Muscle layer of colon (tissue), 2 donors: ENCODE measurements around the gene CSGALNACT2.

Experiments used
- H3K27ac ChIP-seq: one replicate; pipeline ENCODE4 v1.7.0; 2013; ENCODE audit warnings: low read depth, mild to moderate bottlenecking, low read length, moderate library complexity
- H3K27me3 ChIP-seq, 2 donors: one replicate each; pipeline ENCODE4 v1.7.0; 2013; ENCODE audit warnings: low read length in 2 of 2, mild to moderate bottlenecking in 2 of 2; ENCODE audit not compliant: insufficient read depth in 2 of 2, control insufficient read depth in 1 of 2
- H3K36me3 ChIP-seq: one replicate; pipeline ENCODE4 v1.7.0; 2013; ENCODE audit warnings: mild to moderate bottlenecking, low read length; ENCODE audit not compliant: insufficient read depth
- H3K4me1 ChIP-seq: one replicate; pipeline ENCODE4 v1.7.0; 2013; ENCODE audit warnings: mild to moderate bottlenecking, low read length; ENCODE audit not compliant: insufficient read depth
- H3K4me3 ChIP-seq, 2 donors: one replicate each; pipeline ENCODE4 v1.7.0; 2013; ENCODE audit warnings: low read length in 2 of 2, low read depth in 1 of 2, mild to moderate bottlenecking in 1 of 2, moderate library complexity in 1 of 2
- H3K9ac ChIP-seq: one replicate; pipeline ENCODE4 v1.7.0; 2013; ENCODE audit warnings: low read length
- H3K9me3 ChIP-seq: one replicate; pipeline ENCODE4 v1.7.0; 2013; ENCODE audit warnings: mild to moderate bottlenecking, low read length
- donor health status: abdominal sarcoma.
- donor health status: Adenocarcinoma of cecum.

CSGALNACT2 gene

DNA sequence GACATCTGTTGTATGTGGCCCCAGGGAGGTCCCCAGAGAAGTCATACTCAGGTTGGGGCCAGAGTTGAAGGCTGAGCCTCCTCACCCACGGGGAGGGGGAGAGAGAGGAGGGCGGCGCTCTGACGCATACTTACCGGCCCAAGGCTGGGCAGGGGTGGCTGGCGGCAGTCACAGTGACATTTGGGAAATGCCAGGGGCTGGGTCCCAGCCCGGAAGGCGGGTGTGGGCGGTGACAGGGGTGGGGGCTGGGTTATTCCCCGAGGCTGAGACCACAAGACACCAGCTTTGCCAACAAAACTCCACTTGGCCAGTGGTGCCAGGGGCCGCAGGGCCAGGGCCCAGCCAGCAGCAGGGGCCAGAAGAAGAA lies 87.5 kb downstream of the CSGALNACT2 start:
- H3K4me1 ChIP-seq, result no peaks in the 10 kb centered on the region
- no peaks in the 10 kb centered on the region for H3K36me3 ChIP-seq
- no peaks in the 10 kb centered on the region for H3K9me3 ChIP-seq
- no peak overlapping the region for H3K4me3 ChIP-seq
- peaks cover 0 to 30% of the 10 kb centered on the region in 2 donors for H3K27me3 ChIP-seq
- H3K9ac ChIP-seq, result no peak overlapping the region
- no peak overlapping the region for H3K27ac ChIP-seq

GRCh38 chr10:43226441-43226840 lies 88.2 kb downstream of the CSGALNACT2 start:
- peaks cover 0 to 37% of the 10 kb centered on the region in 2 donors for H3K27me3 ChIP-seq
- no peak overlapping the region for H3K27ac ChIP-seq
- no peak overlapping the region for H3K4me3 ChIP-seq
- no peak overlapping the region for H3K9ac ChIP-seq
- no peaks in the 10 kb centered on the region for H3K36me3 ChIP-seq
- H3K4me1 ChIP-seq, result no peaks in the 10 kb centered on the region
- no peaks in the 10 kb centered on the region for H3K9me3 ChIP-seq

GRCh38 chr10:43226851-43227845 lies 88.9 kb downstream of the CSGALNACT2 start:
- Histone ChIP-seq H3K27me3 (peaks cover 0 to 41% of the 10 kb centered on the region in 2 donors), H3K9ac (no peak overlapping the region), H3K4me1 (no peaks in the 10 kb centered on the region), H3K27ac (no peak overlapping the region), H3K36me3 (no peaks in the 10 kb centered on the region), H3K4me3 (no peak overlapping the region), H3K9me3 (no peaks in the 10 kb centered on the region)

DNA sequence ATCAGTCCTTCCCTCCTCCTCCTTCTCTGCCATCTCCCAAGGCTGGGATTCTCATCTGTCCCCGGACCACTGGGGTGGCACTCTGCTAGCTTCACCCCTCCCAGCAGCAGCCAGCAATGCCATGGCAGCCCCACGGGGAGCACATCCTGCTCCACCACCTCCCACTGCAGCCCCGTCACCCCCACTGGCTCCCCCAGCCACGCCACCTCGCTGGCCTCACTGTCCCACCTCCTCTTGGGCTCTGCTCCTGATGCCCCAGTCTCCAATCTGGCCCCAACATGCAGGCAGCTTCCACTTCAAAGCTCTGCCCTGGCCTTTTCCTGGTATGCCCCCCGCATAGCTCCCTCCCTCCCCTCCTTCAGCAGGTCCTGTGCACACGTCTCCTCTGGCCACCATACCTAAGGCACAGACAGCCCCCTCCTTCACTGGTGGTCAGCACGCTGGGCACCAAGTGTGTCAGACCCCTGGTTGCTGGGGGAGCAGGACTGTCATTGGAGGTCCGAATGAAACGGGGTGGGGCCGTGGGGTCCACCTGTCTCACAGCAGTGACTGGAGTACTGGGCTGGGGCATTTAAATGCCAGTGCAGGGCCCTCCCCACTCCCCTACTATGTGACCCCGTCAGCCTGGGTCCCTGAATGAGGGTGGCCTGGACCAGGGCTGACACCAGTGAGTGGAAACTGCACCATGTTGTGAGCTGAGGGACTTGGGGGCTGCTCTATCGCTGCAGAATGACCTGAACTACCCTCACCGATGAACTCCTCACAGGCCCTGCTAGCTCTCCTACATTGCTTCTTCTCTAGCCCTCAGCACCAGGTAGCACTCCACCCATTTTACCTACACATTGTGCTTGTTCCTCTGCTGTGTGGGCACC lies 89.9 kb downstream of the CSGALNACT2 start:
- no peaks in the 10 kb centered on the region for H3K9me3 ChIP-seq
- H3K27me3 ChIP-seq, result peaks cover 0 to 41% of the 10 kb centered on the region in 2 donors
- no peaks in the 10 kb centered on the region for H3K4me1 ChIP-seq
- no peak overlapping the region for H3K27ac ChIP-seq
- H3K9ac ChIP-seq, result no peak overlapping the region
- no peaks in the 10 kb centered on the region for H3K36me3 ChIP-seq
- H3K4me3 ChIP-seq, result no peak overlapping the region

DNA sequence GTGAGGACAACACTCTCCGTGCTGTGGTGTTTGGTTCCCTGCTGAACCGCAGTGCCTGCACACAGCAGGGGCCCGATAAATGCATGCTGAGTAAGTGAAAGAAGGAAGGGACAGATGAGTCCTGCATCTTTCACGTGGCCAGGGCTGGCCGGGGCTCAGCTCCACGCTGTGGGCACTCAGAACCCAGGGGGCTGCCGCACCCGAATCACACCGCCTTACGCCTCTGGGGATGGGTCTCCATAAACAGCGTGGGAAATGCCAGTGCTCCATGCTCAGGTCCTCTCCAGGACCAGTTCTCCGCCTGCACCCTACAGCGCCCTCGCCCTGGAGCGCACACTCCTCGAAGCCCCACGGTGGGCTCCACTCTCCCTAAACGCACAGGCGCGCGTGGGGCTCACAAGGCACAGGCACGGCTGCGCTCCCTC lies 90.5 kb downstream of the CSGALNACT2 start:
- Histone ChIP-seq H3K27me3 (peaks cover 0 to 41% of the 10 kb centered on the region in 2 donors), H3K9me3 (no peaks in the 10 kb centered on the region), H3K4me3 (no peak overlapping the region), H3K4me1 (no peaks in the 10 kb centered on the region), H3K9ac (no peak overlapping the region), H3K36me3 (no peaks in the 10 kb centered on the region), H3K27ac (no peak overlapping the region)

DNA sequence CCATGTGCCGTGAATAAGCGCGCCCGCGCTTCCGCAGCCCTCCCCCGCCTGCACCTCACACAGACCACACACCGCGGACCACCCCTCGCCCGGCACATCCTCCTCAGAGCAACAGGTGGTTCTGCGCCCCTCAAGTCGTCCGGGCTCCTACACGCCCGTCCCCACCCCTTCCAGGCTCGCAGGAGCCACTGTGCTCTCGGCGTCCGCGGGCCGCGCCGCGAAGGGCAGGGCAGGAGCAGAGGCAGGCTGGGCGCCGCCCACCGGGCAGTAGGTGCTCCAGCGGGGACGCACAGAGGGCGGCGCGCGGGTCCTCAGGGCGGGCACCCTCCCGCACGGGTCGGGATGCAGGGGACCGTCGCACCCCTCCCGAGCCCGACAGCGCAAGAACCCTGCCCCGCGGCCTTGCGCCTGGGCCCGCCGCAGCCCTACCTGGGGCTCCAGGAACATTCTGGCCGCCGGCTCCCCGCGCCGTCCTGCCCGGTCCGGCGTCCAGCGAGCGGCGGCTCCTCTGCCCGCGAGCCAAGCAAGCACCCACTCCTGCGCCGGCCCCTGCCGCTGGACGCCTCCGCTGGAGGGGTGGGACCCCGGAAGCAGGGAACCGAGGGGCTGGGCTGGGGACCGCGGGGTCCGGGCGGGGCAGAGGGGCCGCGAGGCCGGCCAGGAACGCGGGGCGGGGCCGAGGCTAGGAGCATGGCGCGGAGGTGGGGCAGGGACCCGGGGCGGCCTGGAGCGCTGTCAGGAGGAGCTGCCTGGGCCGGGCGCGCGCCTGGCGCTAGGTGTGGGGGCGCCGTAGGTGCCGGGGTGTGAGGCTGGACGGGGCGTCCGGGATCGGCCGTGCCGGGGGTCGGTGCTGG lies 91.2 kb downstream of the CSGALNACT2 start:
- H3K27me3 ChIP-seq, result peaks cover 0 to 41% of the 10 kb centered on the region in 2 donors
- H3K27ac ChIP-seq, result no peak overlapping the region
- H3K4me3 ChIP-seq, result no peak overlapping the region
- no peak overlapping the region for H3K9ac ChIP-seq
- no peaks in the 10 kb centered on the region for H3K9me3 ChIP-seq
- no peaks in the 10 kb centered on the region for H3K36me3 ChIP-seq
- no peaks in the 10 kb centered on the region for H3K4me1 ChIP-seq

- H3K27ac ChIP-seq, result no peak overlapping the region
Measured at GRCh38 chr10:43230101-43230908, 92.1 kb downstream of the CSGALNACT2 start.

DNA sequence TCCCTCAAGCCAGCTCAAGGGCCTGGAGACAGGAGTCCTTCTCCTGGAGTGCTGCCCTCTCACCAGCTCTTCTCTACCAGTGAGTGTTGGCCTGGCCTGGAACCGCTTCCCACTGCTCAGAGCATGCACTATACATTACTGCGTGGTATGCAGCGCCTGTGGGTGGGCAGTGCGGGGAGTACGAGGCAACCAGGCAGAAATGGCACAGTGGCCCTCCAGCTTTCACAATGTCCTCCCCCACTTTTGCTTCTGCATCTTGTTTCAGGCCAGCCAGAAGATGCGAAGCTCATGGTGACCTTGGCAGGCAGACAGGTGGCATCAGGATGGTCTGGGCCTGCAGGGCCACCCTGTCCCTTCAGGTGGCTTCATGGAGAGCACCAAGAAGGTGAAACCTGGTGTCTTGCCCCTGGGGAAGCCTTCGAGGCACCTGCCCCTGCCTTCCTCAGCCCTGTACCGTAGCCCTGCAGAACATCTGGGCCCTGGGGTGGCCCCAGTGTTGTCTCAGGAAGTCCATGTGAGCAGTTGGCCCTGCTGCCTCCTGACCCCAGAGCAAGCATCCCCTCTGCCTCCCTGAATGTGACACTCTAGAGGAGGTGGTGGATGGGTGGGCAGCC lies 92.8 kb downstream of the CSGALNACT2 start:
- Histone ChIP-seq H3K27me3 (peaks cover 0 to 41% of the 10 kb centered on the region in 2 donors), H3K9me3 (no peaks in the 10 kb centered on the region)

More at GRCh38 chr10:43230101-43230908, 92.1 kb downstream of the CSGALNACT2 start:
- no peaks in the 10 kb centered on the region for H3K4me1 ChIP-seq
- no peak overlapping the region for H3K4me3 ChIP-seq
- no peak overlapping the region for H3K9ac ChIP-seq
- peaks cover 0 to 41% of the 10 kb centered on the region in 2 donors for H3K27me3 ChIP-seq
- no peaks in the 10 kb centered on the region for H3K9me3 ChIP-seq
- no peaks in the 10 kb centered on the region for H3K36me3 ChIP-seq

DNA sequence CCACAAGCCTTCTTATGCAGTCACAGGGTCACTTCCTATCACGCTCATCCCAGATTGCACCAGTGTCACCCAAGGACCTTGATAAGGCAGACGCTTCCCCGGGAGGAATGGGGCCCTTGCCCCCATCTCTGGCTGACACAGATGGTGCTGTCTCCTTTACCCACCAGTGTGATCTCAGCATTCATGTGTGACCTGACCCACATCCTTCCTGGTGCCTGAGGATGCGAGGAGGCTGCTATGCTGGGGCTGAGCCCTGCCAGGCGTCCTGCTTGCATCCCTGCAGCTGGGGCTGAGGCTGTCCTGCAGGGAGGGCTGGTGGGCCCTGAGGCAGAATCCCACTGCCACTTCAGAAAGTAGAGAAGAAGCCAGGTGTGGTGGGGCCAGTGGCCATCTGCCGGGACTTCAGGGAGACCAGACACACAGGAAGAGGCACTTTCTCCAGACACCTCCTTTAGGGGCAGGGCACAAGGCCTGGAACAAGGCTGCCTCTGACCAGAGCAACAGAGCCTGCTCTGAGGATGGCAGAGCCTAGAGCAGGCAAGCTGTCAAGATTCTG lies 93.4 kb downstream of the CSGALNACT2 start:
- no peak overlapping the region for H3K27ac ChIP-seq
- no peaks in the 10 kb centered on the region for H3K9me3 ChIP-seq
- no peak overlapping the region for H3K4me3 ChIP-seq
- H3K36me3 ChIP-seq, result no peaks in the 10 kb centered on the region
- H3K4me1 ChIP-seq, result no peaks in the 10 kb centered on the region
- H3K9ac ChIP-seq, result no peak overlapping the region
- H3K27me3 ChIP-seq, result peaks cover 0 to 41% of the 10 kb centered on the region in 2 donors

More for the DNA sequence above, 92.8 kb downstream of the CSGALNACT2 start:
- H3K36me3 ChIP-seq, result no peaks in the 10 kb centered on the region
- no peak overlapping the region for H3K4me3 ChIP-seq
- no peaks in the 10 kb centered on the region for H3K4me1 ChIP-seq
- H3K27ac ChIP-seq, result no peak overlapping the region
- H3K9ac ChIP-seq, result no peak overlapping the region
